Body of pancreas (tissue), 4 donors: ENCODE results near the gene CDHR1.

ENCODE experiments used
- CTCF ChIP-seq, 7 experiments: fragments of 450-650 bp in 4 of 7; fragments of 200-600 bp in 3 of 7; sonication (generic) in 3 of 7; IDR thresholded peaks; one replicate each; pipeline ENCODE4 v1.5.1; 2016 to 2019; ENCODE audit warnings: antibody characterized with exemption in 7 of 7
- POLR2A ChIP-seq, 3 donors: fragments of 450-650 bp; IDR thresholded peaks; one replicate each; pipeline ENCODE4 v1.6.1; 2016; ENCODE audit warnings: antibody characterized with exemption in 3 of 3, mild to moderate bottlenecking in 2 of 3

- no peak for TF ChIP-seq CTCF (IDR thresholded peaks at IDR 0.05)
- TF ChIP-seq POLR2A (IDR thresholded peaks at IDR 0.05): no peak
Observed at GRCh38 chr10:84197643-84198042, 3.3 kb downstream of the CDHR1 start.
